HG03342 (cell line): ENCODE results near the gene ITPK1.

ENCODE experiments used
- ATAC-seq: cut with Tn5 transposase; IDR thresholded peaks from one replicate; pipeline ENCODE4 v1.9.1; 2021; ENCODE audit warnings: mild to moderate bottlenecking, moderate library complexity; ENCODE audit not compliant: unreplicated experiment

ITPK1 gene

DNA sequence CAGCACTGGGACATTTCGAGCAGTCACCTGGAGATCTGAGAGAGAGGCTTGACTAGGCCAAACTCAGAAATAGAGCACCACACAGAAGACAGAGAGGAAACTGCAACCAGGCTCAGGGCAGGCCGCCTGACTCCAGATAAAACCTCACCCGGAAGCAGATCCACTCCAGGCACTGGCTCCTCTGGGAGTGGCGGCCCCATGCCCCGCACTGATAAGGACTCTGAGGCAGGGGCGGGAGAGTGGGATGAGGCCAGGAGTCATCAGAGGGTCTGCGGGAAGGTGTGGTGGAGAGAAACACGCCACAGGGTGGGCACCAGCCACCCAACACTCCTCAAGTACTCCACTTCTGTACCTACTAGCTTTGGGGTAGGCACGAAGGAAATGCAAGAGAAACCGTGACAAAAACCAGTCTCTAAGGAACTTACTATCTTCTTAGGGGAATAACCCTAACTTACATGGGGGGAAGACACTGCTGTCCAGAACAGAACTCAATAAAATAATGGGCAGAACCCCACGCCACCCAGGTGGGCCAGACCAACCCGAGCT lies 121.5 kb downstream of the ITPK1 start:
- no peak for ATAC-seq

DNA sequence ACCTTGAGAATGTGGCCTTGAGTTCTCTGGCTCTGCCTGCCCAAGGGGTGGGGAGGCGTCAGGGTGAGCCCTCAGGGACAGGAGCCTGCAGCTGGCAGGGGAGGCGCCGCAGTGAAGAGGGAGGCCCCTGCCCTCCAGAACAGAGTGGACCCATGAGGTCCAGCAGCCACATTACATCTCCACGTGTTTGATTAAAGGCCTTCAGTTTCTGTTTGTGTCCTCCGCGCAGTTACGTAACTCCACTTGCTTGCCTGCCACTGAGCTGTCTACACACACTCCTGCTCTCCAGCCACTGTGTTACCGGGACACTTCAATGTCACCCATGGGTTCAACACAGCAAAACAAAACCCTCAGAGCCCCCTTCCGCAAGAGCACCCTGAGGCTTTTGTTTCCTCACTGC lies 122.4 kb downstream of the ITPK1 start:
- ATAC-seq: no peak

GRCh38 chr14:92991536-92991935 lies 124.2 kb downstream of the ITPK1 start:
- ATAC-seq: no peak

- no peak for ATAC-seq
Observed at GRCh38 chr14:92990456-92991430, 125.0 kb downstream of the ITPK1 start.

GRCh38 chr14:92988786-92989755 lies 126.7 kb downstream of the ITPK1 start:
- ATAC-seq: no peak

DNA sequence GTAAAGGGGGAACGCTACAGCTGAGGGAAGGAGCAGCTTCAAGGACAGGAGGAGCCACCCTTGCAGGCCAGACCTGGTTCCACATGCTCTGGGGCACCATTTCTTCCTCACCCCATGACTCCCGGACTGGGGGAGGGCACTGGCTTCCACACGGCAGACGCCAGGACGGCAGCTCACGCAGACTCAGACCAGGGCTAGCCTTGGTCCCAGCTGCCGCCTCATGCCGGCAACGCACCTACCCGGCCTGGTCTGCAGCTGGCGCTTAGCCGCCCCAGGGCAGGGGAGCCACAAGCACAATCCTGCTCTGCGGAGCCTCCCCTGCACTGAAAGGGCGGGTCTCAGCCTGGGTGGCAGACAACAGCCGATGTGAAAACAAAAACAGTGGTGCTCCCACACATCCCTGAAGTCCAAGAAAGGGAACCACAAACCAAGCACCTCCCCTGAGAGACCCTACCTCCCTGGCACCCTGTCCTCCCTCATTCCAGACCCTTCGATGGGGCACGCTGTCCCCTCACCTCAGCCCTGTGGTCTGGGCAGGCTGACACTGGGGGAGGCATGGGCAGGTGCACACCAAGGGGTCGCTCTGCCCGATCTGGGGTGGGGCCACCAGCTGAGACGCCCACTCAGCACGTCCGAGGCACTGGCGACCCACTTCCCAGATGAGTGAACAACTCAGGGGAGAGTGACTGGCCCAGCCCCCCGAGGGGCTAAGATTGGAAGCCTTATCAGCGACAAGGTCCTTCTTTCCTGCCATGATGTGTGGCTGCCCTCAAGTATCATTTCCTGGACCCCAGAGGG lies 127.8 kb downstream of the ITPK1 start:
- no peak for ATAC-seq

DNA sequence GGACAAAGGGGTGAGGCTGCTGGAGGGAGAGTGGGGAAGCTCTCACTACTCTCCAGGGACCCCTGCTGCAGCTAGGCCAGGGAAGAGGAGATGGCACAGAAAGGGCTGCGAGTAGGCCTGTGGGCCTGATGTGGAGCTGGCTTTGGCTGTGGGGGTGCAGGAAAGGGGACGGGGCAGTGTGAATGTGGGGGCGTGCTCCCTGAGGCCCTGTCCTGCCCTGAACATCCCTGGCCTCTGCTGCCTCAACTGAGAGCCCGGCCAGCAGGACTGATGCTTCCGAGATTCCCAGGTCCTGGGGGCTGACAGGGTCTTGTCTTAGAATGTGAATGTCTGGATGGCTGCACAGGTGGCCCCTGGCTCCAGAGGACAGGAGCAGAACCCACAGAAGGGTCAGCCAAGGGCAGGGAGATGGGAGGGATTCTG lies 128.6 kb downstream of the ITPK1 start:
- no peak for ATAC-seq

DNA sequence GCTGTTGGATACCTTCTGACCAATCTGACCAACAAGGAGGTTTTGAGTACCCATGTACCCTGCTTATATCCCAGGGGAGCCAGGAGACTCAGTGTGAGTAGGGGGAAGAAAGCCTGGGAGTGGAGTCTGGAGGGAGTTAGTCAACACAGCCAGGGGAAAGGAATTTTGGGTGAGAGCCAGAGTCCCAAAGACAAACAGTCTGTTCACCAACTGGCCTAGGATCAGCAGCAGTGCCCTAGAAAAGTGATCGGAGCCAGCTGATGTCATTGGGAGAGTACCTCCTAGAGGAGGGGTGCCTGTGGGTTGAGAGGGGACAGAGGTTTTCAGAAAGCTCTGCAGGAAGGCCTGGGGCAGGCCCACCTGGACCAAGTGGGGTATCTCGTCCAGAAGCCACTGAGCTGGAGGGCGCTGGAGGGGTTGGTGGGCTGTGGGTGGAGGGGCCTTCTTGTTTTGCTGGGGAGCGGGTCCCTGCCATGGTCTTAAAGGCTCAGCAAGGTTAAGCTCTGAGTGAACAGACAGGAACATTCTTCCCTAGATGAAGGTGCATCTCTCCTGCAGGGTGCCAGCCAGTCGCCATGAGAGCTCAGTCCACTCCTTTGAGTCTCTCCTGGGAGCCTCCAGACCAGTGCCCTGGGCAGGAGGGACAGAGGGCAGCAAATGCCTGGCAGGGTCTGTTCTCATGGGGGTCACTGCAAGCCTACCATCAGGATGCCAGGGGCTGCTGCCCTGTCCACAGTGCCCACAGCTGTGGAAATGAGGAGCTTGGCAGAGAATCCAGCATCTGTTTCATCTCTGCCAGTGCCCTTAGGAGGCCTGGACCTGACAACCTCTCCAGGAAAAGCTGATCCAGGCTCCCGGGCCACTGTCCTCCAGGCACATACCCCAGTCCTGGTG lies 129.2 kb downstream of the ITPK1 start:
- ATAC-seq: no peak

- ATAC-seq: no peak
Observed at GRCh38 chr14:92985521-92985920, 130.2 kb downstream of the ITPK1 start.

DNA sequence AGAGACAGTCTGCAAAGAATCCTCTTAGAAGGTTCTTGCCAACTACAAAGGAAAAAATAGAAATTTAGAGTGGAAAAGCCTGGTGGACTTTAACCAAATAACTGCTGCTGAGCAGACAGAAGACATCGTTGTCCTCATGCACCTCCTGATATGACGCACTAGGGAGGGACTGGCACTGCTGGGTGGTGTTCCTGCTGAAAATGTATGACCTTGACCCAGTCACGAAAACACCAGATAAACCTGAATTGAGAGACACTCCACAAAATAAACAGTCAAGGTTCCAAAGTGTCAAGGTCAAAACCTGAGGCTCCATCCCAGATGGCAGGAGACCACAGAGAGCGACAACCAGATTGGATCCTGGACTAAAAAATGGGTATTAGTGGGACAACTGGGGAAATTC lies 130.8 kb downstream of the ITPK1 start:
- no peak for ATAC-seq

DNA sequence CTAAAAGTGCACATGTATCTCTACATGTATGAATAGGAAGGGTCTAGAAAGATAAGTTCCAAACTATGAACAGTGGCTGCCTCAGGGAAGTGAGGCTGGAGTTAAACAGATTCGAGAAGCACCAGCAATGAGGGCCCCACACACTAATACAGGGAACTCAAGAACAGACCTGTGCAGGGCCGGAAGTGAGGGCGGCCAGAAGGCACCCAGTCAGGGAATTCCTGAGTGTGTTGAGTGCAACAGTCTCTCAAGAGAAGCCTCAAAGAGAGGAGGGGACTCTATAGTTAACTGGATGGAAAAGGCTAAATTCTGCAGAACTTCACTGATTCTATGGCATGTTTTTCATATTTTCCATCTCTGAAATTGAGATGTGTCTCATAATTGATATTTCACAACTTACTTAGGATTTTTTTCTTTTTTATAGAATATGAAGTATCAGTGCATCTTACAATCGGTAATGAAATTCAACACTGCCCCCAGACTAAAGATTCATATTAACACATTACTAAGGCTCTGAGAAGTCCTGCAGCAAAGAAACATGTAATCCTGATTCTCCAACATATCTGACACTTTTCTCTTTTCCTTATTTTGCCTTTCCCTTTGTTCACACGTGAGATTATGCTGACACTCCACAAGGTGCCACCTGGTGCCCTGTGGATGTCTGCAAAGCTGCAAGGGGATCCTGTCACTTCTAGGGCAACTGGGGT lies 131.5 kb downstream of the ITPK1 start:
- no peak for ATAC-seq

DNA sequence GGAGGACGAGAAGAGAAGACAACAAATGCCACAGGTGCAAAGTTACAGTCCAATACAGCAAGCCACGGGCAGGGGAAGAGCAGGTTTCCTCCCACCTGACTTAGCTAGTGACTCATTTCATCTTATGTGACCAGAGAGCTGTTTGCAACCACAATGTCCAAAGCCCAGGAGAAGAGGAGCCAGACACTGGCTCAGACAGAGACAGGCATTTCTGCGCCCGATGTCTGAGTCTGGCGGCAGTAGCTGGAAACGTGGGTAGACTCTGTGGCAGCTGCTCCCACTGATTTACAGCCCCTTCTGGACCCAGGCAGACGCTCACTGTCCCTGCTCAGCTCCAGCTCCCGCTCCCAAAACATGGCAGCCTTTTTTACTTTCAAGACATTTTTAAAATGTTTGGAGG lies 132.8 kb downstream of the ITPK1 start:
- ATAC-seq: no peak

GRCh38 chr14:92981726-92982125 lies 134.0 kb downstream of the ITPK1 start:
- no peak for ATAC-seq

DNA sequence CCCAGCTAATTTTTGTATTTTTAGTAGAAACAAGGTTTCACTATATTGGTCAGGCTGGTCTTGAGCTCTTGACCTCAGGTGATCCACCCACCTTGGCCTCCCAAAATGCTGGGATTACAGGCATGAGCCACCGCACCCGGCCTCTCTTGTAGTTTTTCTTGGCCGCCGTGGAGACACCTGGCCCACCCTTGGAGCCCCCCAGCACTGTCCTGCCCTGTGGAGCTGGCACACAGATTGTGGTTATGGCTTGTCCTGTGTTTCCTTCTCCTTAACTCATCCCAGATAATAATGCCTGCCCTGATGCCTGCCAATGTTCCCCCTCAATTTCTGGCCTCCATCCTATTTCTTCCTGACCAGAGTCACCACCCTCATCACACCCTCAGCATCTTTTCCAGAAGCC lies 134.9 kb downstream of the ITPK1 start:
- ATAC-seq: no peak

GRCh38 chr14:92978229-92979021 lies 137.3 kb downstream of the ITPK1 start:
- no peak for ATAC-seq

DNA sequence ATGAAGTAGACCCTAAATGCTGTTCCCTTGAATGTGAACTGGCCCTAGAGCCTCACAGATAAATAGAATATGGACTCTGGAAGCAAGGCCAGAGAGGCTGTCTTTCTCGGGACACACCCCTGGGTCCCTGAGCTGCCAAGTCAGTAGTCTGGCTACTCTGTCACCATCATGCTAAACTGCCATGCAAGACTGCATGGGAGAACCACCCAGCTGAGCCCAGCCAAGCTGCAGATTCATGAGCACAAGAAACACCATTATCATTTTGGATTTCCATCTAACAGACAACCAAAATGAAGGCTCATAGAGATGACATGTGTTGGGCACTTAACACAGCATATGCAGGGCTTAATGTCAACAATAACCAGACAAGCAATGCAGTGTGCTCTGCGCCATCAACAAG lies 139.5 kb downstream of the ITPK1 start:
- ATAC-seq: no peak

GRCh38 chr14:92974541-92975345 lies 141.0 kb downstream of the ITPK1 start:
- no peak for ATAC-seq
